Esophagus muscularis mucosa (tissue), 4 donors: ENCODE measurements around the gene GNMT. TPM values are rescaled to one million over a fixed set of nuclear protein-coding genes. Genes with fewer than 3 reads are reported as not detected.
"Not testable (repeated sequence)": the region's sequence is repeated elsewhere in the genome, so short reads cannot be mapped to it uniquely, and the experiment has no call there.

Source experiments
- DNase-seq: peaks from one replicate; pipeline ENCODE4 v3.0.0-alpha.2; 2017; ENCODE audit errors: extremely low spot score
- H3K27ac ChIP-seq, 4 donors: fragments of 200-600 bp; sonication (generic); replicated peaks in 1 of 4; 1 replicate in 3 of 4; 2 replicates in 1 of 4; pipeline ENCODE4 v1.5.1; 2016 to 2019; ENCODE audit warnings: mild to moderate bottlenecking in 1 of 4
- H3K27me3 ChIP-seq, 4 donors: fragments of 200-600 bp; sonication (generic); one replicate each; pipeline versions ENCODE4 v1.5.1 to v1.6.0; 2016 to 2019
- H3K36me3 ChIP-seq, 4 donors: fragments of 200-600 bp; sonication (generic); one replicate each; pipeline ENCODE4 v1.5.1; 2016 to 2019
- H3K4me1 ChIP-seq, 4 donors: fragments of 200-600 bp; sonication (generic); one replicate each; pipeline ENCODE4 v1.5.1; 2016 to 2019
- H3K4me3 ChIP-seq, 4 donors: fragments of 200-600 bp; sonication (generic); 1 replicate in 2 of 4; 2 replicates in 2 of 4; pipeline ENCODE4 v1.5.1; 2016 to 2019; ENCODE audit warnings: mild to moderate bottlenecking in 4 of 4, moderate library complexity in 1 of 4
- H3K9me3 ChIP-seq, 4 donors: fragments of 200-600 bp; sonication (generic); 1 replicate in 3 of 4; 2 replicates in 1 of 4; pipeline ENCODE4 v1.5.1; 2016 to 2019
- EP300 ChIP-seq: sonication (generic); formaldehyde crosslinking; IDR thresholded peaks from one replicate; pipeline ENCODE4 v1.6.1; 2017; ENCODE audit warnings: antibody characterized with exemption
- POLR2A ChIP-seq: fragments of 450-650 bp; IDR thresholded peaks from one replicate; pipeline ENCODE4 v1.6.1; 2017; ENCODE audit warnings: antibody characterized with exemption, moderate library complexity, mild to moderate bottlenecking, low read depth
- POLR2AphosphoS5 ChIP-seq, 2 donors: sonication (generic); formaldehyde crosslinking; IDR thresholded peaks; one replicate each; pipeline ENCODE4 v1.6.1; 2017; ENCODE audit warnings: antibody characterized with exemption in 2 of 2
- WGBS: methylation state at CpG from one replicate; pipeline ENCODE4 v1.1.5; 2018; 5-methylcytosine and 5-hydroxymethylcytosine counted together
- intact Hi-C: fragments of 100-400 bp; cut with DNase I; formaldehyde crosslinking; loops from one replicate; pipeline ENCODE4 v1.15.1; 2023
- total RNA-seq, 4 donors: library from RNA; depleted of rRNA; stranded (reverse); fragments of >200 nt; gene quantifications; one replicate each; pipeline versions ENCODE4 v1.1.0 to v1.2.1, GENCODE V29; 2016
- TF ChIP-seq, protein P1 (sequence below), 3 experiments: fragments of 200-600 bp in 2 of 3; fragments of 450-650 bp in 1 of 3; sonication (generic) in 2 of 3; IDR thresholded peaks; one replicate each; pipeline ENCODE4 v1.5.1; 2017 to 2019; ENCODE audit warnings: antibody characterized with exemption in 3 of 3, mild to moderate bottlenecking in 2 of 3, moderate library complexity in 1 of 3

Gene GNMT
- total RNA-seq, 4 donors from 2014 or later: 2.3 to 4.5 (median 3.6) TPM; not detected in 1

DNA sequence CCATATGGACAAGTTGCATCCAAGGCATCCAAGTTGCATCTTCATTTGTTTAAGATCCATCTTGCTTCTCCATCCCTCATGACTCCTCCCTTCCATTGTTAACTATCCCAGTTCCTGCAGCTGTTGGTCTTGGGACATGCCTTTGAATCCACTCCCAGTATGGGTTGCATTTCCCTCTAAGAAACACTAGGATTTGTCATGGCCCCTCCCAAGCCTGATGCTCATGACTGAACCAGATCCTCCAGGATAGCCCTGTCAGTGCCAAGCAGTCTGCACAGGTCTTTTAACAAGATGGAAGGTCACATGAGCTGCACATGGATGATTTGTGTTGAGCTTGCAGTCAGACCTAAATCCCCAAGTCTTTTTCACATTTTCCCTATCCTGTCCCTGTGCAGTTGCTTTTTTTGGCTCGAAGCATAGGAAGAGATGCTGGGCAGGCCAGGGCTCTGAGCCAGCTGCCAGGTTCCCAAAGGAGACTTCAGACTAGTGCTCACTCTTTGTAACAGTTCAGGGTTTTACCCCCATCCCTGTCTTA, 28.0 kb downstream of the GNMT start:
- Histone ChIP-seq H3K27ac (no peak overlapping the region), H3K27me3 (no peaks in the 10 kb centered on the region), H3K4me3 (no peak overlapping the region), H3K4me1 (peaks cover 38 to 58% (median 45%) of the 10 kb centered on the region in 4 donors), H3K36me3 (peaks cover 10 to 36% (median 30%) of the 10 kb centered on the region in 4 donors), H3K9me3 (no peaks in the 10 kb centered on the region)
- WGBS: 33% methylated on average over 1 of the region's 1 CpG
- intact Hi-C loops: loop anchor here (5.0 kb wide), 1 partner anchor 61 kb away; the partner anchor contains the start of gene CNPY3
- no peak for DNase-seq
- TF ChIP-seq POLR2AphosphoS5 (IDR thresholded peaks at IDR 0.05) (no peak), EP300 (no peak), POLR2A (no peak)
- TF ChIP-seq, protein P1, sequence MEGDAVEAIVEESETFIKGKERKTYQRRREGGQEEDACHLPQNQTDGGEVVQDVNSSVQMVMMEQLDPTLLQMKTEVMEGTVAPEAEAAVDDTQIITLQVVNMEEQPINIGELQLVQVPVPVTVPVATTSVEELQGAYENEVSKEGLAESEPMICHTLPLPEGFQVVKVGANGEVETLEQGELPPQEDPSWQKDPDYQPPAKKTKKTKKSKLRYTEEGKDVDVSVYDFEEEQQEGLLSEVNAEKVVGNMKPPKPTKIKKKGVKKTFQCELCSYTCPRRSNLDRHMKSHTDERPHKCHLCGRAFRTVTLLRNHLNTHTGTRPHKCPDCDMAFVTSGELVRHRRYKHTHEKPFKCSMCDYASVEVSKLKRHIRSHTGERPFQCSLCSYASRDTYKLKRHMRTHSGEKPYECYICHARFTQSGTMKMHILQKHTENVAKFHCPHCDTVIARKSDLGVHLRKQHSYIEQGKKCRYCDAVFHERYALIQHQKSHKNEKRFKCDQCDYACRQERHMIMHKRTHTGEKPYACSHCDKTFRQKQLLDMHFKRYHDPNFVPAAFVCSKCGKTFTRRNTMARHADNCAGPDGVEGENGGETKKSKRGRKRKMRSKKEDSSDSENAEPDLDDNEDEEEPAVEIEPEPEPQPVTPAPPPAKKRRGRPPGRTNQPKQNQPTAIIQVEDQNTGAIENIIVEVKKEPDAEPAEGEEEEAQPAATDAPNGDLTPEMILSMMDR (IDR thresholded peaks at IDR 0.05): no peak

DNA sequence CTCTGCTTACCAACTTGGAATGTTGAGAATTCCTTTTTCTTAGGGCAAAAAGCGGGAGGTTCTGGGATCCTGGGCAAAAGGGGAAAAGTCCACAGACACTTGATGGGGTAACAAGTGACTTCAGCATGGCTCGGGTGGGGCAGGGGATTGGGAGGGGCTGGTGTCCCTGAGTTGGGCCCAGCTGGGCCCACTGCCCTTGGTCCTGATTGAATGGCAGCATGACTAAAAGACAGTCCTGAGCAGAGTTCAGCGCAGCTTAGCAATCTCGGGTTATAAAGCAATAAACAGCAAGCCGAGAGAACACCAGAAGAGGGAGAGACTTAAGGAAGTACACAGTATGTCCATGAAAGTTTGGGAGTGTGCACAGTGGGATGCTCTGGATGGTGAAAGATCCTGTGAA, 29.4 kb downstream of the GNMT start:
- 89% methylated on average over 5 of the region's 5 CpGs for WGBS
- no peaks in the 10 kb centered on the region for H3K9me3 ChIP-seq
- intact Hi-C loops: loop anchor here (5.0 kb wide), 1 partner anchor 63 kb away; the partner anchor contains the start of gene CNPY3
- TF ChIP-seq POLR2AphosphoS5 (IDR thresholded peaks at IDR 0.05) (no peak), EP300 (no peak), POLR2A (no peak)
- TF ChIP-seq, protein P1 (IDR thresholded peaks at IDR 0.05): no peak
- no peak for DNase-seq
- no peak overlapping the region for H3K4me3 ChIP-seq
- H3K4me1 ChIP-seq: peaks cover 34 to 50% (median 40%) of the 10 kb centered on the region in 4 donors
- peaks cover 10 to 45% (median 35%) of the 10 kb centered on the region in 4 donors for H3K36me3 ChIP-seq
- H3K27me3 ChIP-seq: no peaks in the 10 kb centered on the region
- no peak overlapping the region for H3K27ac ChIP-seq

DNA sequence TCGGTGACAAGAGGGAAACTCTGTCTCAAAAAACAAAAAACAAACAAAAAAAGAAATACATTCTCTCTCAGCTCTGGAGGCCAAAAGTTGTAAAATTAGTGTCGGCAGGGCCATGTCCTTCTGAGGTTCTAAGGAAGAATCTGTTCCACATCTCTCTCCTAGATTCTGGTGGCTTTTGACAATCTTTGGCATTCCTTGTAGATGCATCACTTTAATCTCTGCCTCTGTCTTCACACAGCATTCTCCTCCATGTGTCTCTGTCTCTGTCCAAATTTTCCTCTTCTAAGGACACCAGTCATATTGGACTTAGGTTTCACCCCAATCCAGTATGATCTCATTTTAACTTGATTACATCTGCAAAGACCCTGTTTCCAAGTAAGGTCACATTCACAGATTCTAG, 32.9 kb downstream of the GNMT start:
- Histone ChIP-seq H3K36me3 (peaks cover 10 to 54% (median 35%) of the 10 kb centered on the region in 4 donors), H3K4me1 (peaks cover 5 to 15% (median 6%) of the 10 kb centered on the region in 4 donors), H3K27ac (no peak overlapping the region), H3K27me3 (no peaks in the 10 kb centered on the region), H3K9me3 (no peaks in the 10 kb centered on the region), H3K4me3 (no peak overlapping the region)
- DNase-seq: no peak
- no peak for TF ChIP-seq POLR2AphosphoS5 (IDR thresholded peaks at IDR 0.05)
- no peak for TF ChIP-seq POLR2A
- WGBS: 89% methylated on average over 2 of the region's 2 CpGs
- intact Hi-C loops: no loop called here

DNA sequence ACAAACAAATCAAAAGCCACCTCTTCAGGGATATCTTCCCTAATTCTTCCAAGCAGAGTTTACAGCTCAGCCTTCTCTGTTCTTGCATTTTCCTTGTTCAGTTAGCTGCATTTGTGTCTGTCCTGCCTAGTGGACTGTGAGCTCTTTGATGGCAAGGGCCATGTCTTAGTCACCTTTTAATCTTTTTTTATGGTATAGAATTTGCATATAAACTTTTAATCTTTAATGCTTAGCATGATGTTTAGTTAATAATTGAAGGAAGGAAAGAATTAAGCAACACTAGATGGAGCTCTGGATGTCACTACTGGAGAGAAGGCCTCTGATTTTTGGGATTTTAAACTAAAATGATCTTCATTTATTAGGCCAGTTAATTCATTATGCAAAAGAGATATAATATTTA, 36.0 kb downstream of the GNMT start:
- Histone ChIP-seq H3K9me3 (no peaks in the 10 kb centered on the region), H3K27me3 (no peaks in the 10 kb centered on the region), H3K36me3 (peaks cover 0 to 31% (median 17%) of the 10 kb centered on the region in 4 donors), H3K4me1 (no peaks in the 10 kb centered on the region), H3K27ac (no peak overlapping the region), H3K4me3 (no peak overlapping the region)
- TF ChIP-seq, protein P1 (IDR thresholded peaks at IDR 0.05): no peak
- TF ChIP-seq POLR2AphosphoS5 (IDR thresholded peaks at IDR 0.05) (no peak), EP300 (no peak), POLR2A (no peak)
- no peak for DNase-seq
- intact Hi-C loops: no loop called here

DNA sequence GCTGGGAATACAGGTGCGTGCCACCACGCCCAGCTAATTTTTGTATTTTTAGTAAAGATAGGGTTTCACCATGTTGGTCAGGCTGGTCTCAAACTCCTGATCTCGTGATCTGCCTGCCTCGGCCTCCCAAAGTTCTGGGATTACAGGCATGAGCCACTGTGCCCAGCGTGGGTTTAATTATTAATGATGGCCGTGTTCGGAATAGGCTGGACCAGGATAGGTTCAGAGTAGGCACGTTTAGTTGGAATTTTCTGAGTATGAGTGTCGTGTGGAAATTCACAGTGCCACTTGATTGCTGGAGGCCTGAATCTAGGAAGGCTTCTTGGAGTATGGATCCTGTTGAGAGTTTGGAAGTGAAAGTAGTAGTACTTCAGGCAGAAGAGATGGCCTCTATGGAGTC, 37.7 kb downstream of the GNMT start:
- peaks cover 0 to 34% (median 17%) of the 10 kb centered on the region in 4 donors for H3K36me3 ChIP-seq
- H3K27ac ChIP-seq, H3K9me3 ChIP-seq, intact Hi-C loops, H3K27me3 ChIP-seq, DNase-seq, H3K4me1 ChIP-seq, H3K4me3 ChIP-seq: not testable (repeated sequence)
- 92% methylated on average over 6 of the region's 9 CpGs for WGBS

DNA sequence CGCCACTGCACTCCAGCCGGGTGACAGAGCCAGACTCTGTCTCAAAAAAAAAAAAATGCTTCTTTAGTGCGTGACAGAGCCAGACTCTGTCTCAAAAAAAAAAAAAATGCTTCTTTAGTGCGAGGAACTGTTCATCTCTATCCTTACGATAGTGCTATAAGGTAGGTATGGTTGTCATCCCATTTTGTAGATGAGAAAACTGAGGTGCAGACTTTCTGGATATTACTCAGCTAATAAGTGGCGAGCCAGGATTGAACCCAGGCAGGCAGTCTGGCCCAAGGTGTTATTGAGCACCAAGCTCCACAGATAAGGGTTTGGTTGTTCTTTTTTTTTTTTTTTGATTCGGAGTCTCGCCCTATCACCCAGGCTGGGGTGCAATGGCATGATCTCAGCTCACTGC, 41.3 kb downstream of the GNMT start:
- peaks cover under 1 to 40% (median 21%) of the 10 kb centered on the region in 4 donors for H3K36me3 ChIP-seq
- intact Hi-C loops: no loop called here
- no peak overlapping the region for H3K4me3 ChIP-seq
- no peak for TF ChIP-seq POLR2A
- H3K9me3 ChIP-seq: no peaks in the 10 kb centered on the region
- H3K27ac ChIP-seq: no peak overlapping the region
- H3K27me3 ChIP-seq: no peaks in the 10 kb centered on the region
- WGBS: 93% methylated on average over 8 of the region's 8 CpGs
- no peaks in the 10 kb centered on the region for H3K4me1 ChIP-seq
- no peak for DNase-seq
